GM18498 (cell line): ENCODE data around the gene ZIC5.
"Not testable (repeated sequence)": the region's sequence is repeated elsewhere in the genome, so short reads cannot be mapped to it uniquely, and the experiment has no call there.

Experiments
- ATAC-seq: cut with Tn5 transposase; IDR thresholded peaks from one replicate; pipeline ENCODE4 v1.9.1; 2021; ENCODE audit warnings: mild to moderate bottlenecking, moderate library complexity; ENCODE audit not compliant: unreplicated experiment

The ZIC5 gene

DNA sequence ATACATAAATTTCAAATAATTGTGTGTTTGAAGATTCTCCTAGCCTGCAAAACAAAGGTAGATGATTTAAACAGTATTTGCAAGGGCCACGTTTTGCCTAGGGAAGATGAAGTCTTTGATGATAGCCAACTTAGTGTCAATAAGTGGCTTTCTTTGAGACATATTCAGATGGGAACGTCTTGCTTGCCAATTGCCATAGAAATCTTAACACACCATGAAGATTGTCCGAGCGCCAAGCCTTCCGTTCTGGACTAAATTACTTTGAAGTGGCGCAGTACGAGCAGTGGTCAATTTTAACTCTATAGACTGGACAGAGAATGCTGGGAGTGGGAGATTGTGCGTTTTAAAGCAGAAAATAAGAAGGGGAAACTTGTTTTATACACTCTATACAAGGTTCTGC, 9.9 kb downstream of the ZIC5 start:
- ATAC-seq = no peak

GRCh38 chr13:99960663-99961311, 10.8 kb downstream of the ZIC5 start:
- no peak for ATAC-seq

- ATAC-seq = no peak
Observed at GRCh38 chr13:99959540-99960230, 11.9 kb downstream of the ZIC5 start.

GRCh38 chr13:99959127-99959539, 12.4 kb downstream of the ZIC5 start:
- no peak for ATAC-seq

DNA sequence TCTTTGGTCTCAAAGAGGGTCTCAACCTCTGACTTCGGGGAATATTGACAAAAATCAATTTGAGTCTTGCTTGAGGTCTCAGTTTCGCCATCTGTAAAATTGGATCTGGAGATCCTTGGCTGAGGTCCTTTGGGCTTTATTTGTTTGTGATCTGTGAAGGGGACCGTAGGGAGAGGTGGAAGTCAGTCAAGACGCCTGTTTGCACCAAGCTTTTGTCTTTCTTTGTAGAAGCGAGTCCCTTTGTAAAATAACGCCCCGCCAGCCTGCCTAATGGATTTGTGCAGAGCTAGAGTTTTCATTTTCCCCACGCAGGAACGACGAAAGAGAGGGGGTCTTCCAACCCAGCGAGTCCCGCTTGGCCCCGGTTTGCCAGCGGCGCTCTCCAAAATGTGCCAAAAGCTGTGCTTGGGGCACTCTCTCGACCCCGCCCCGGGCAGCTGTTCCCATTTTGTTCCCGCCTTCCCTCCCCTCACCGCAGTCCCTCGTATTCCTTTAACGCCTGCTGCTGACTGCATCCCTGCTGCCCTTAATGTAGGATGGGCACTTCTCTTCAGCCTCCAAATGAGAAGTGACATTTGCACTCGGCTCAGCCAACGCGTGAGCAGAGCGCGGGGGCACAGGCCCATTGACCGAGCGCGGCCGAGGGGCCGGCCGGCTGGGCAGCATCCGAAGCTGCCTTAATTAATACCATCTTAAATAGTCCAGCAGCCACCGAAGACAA, 13.0 kb downstream of the ZIC5 start:
- no peak for ATAC-seq

- ATAC-seq = no peak
Observed at GRCh38 chr13:99956473-99957349, 14.9 kb downstream of the ZIC5 start.

- ATAC-seq = no peak
Observed at GRCh38 chr13:99955747-99956472, 15.7 kb downstream of the ZIC5 start.

GRCh38 chr13:99955107-99955746, 16.3 kb downstream of the ZIC5 start:
- no peak for ATAC-seq

DNA sequence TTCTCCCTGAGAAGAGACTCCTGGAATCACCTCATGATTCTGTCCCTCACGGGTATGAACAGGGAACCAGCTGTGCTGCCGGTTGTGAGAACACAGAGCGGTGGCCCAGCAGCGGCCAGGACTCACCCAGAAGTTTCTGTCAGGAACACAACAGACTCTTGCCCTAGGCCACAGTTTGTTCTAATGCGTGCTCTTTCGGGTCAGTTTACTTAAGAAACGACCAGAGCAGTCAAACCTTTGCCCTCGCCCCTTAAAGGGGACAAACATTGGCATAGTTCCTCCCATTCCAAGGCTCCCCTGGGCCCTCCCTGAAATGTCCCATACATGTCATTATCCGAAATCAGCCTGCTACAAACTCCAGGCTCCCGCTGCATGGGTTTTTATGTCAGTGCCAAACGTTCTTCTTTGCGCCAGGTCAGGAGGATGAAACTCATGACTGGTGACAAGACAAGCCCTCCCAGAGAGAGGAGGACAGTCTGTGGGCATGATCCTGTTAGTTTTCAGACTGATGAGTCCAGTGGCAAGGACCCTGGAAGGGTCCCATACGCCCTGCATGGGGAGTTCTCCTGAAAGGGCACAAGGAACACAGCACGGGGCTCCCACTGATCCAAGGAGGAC, 18.3 kb downstream of the ZIC5 start:
- no peak for ATAC-seq

GRCh38 chr13:99951666-99952065, 19.9 kb downstream of the ZIC5 start:
- ATAC-seq = not testable (repeated sequence)

DNA sequence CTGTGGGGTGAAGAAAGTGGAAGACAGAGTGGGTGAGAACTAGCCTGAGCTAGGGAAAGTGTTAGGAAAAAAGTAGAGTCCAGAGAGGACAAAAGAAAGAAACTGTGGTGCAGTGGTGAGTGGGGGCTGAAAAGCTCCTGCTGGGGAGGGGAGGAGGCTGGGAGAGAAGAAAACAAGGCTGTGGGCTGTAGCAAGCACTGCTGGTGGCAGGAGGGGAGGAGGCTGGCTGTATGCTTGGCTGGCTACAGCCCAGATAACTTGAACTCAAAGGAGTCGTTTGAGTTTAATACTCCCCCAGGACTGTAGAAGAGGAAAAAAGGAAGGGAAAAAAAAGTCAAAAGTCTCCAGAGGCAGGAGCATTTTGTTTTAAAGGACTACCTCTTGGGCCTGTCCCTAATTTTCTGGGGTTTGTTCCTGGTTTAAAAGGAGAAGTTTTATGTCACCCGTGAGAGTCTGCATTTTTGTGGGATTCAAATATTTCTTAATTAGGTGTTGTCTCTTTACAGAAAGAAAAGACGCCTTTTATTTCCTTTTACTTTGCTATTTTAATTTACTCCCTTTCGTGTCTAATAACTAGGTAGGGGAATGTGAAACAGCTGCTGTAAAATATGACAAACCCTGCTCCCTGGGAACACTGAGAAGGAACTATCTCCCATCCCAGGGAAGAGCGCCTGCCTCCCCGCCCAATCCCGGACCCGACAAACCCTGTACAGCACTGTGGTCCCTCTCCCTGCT, 21.7 kb downstream of the ZIC5 start:
- no peak for ATAC-seq

DNA sequence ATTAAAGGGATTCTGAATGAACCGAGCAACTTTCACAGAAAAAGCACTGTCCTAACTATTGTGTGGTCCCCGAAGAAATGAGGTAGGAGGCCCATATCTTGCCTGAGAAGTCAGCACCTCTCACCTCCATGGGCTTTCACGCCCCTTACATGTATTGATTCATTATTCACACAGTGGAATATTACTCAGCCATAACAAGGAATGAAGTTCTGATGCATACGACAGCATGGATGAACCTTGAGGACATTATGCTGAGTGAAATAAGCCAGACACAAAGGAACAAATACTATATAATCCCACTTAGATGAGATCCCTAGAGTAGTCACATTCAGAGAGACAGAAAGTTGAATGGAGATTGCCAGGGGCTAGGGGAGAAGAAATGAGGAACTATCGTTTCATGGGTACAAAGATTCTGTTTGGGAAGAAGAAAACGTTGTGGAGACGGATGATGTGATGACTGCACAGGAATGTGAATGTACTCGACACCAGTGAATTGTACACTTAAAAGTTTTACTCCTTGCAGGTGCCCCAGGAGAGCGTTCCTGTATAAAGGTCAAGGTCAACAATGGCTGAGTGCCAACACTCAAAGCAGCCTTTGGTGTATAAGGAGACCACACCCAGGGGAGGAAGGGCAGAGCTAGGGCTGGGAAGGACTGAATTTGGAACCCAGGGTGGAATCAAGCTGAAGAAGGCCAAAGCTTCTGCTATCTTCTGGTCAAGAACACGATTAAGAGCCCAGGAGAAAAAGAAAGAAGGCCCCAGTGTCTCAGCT, 22.5 kb downstream of the ZIC5 start:
- ATAC-seq = no peak

DNA sequence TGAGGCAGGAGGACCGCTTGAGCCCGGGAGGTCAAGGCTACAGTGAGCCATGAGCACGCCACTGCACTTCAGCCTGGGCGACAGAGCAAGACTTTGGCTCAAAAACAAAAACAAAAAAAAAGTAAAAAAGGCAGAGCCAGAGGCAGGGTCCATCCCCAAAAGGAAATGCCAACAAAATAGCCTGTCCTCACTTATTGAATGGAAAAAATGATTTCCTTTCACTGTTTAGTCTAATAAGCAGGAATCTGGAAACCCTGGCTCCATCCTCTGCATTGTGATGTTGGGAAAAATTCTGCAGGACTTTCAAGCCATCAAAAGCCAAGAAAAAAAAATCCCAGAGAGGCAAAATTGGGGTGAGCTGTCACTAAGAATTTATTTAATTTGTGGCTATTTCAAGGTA, 23.2 kb downstream of the ZIC5 start:
- no peak for ATAC-seq

DNA sequence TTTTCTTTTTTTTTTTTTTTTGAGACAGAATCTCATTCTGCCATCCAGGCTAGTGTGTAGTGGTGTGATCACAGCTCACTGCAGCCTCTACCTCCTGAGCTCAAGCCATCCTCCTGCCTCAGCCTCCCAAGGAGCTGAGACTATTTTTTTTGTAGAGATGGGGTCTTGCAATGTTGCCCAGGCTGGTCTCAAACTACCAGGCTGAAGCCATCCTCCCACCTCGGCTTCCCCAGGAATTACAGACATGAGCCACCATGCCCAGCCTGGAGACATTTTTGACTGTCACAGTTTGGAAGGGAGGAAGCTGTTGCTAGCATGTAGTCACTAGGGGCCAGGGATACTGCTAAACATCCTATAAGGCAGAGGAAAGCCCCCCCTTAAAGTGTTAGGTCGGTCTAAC, 23.9 kb downstream of the ZIC5 start:
- ATAC-seq = no peak

GRCh38 chr13:99945515-99945914, 26.1 kb downstream of the ZIC5 start:
- not testable (repeated sequence) for ATAC-seq

- ATAC-seq = no peak
Observed at GRCh38 chr13:99944606-99945005, 27.0 kb downstream of the ZIC5 start.

DNA sequence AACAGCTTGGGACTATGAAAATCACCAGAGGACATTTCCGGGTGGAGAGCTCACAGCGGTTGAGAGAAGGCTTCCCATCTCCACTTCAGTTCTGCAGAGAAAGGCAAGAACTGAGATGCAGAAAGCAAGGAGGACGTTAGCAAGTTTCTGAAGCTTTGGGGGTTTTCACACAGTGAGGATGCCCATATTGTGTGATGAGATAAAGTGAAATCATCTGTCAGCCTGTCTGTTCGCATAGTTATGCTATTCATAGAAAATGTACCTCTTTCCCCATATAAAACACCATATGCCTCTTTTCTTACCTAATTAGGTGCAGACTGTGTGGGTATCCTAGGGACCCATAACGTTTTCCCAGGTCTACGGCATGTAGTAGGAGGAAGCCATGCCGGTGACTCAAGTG, 27.5 kb downstream of the ZIC5 start:
- ATAC-seq = no peak

GRCh38 chr13:99941911-99942310, 29.7 kb downstream of the ZIC5 start:
- no peak for ATAC-seq
